T-helper 17 cell (primary cell): Measurements from ENCODE around the gene MRFAP1. TPM values are rescaled to one million over a fixed set of nuclear protein-coding genes. Genes with fewer than 3 reads are reported as not detected.
"Not testable (repeated sequence)": the region's sequence is repeated elsewhere in the genome, so short reads cannot be mapped to it uniquely, and the experiment has no call there.

Source experiments
- ATAC-seq: fragments of 150-1000 bp; cut with Tn5 transposase; 2 replicates; pipeline ENCODE4 v1.10.0; 2021; ENCODE audit warnings: mild to moderate bottlenecking, moderate library complexity
- DNase-seq, 3 donors: peaks; one replicate each; pipeline versions ENCODE4 v3.0.0 to v3.0.0-alpha.2; 2020 to 2021
- H3K9me3 ChIP-seq: one replicate; pipeline ENCODE4 v1.7.0; 2013; ENCODE audit warnings: low read length, mild to moderate bottlenecking; ENCODE audit not compliant: control insufficient read depth, poor library complexity, severe bottlenecking
- H3K27ac Mint-ChIP-seq: one replicate; pipeline ENCODE4 v1.8.0; 2022; ENCODE audit warnings: mild to moderate bottlenecking, moderate library complexity, mixed read lengths
- H3K27me3 Mint-ChIP-seq: one replicate; pipeline ENCODE4 v1.8.0; 2022; ENCODE audit warnings: mixed read lengths
- H3K36me3 Mint-ChIP-seq: one replicate; pipeline ENCODE4 v1.8.0; 2022; ENCODE audit warnings: low read depth, mixed read lengths
- H3K4me1 Mint-ChIP-seq: one replicate; pipeline ENCODE4 v1.8.0; 2022; ENCODE audit warnings: mild to moderate bottlenecking, mixed read lengths
- H3K4me3 Mint-ChIP-seq: one replicate; pipeline ENCODE4 v1.8.0; 2022; ENCODE audit warnings: mild to moderate bottlenecking, moderate library complexity, mixed read lengths
- total RNA-seq, 4 donors: library from RNA in 2 of 4; stranded (reverse) in 2 of 4; gene quantifications; one replicate each; pipeline ENCODE4 v1.2.3 and lab custom pipeline; 2022 to 2026

MRFAP1 gene
- total RNA-seq, 2 donors from 2014 or later, result 158 to 163 TPM

GRCh38 chr4:6672541-6673190 is 32.2 kb downstream of the MRFAP1 start:
- Mint-ChIP-seq H3K27ac (peak overlapping the region; percentile 89), H3K4me1 (peaks cover 41% of the 10 kb centered on the region)
- not testable (repeated sequence) for ATAC-seq, H3K36me3 Mint-ChIP-seq, H3K4me3 Mint-ChIP-seq, H3K27me3 Mint-ChIP-seq, H3K9me3 ChIP-seq, DNase-seq

- peaks cover 42% of the 10 kb centered on the region for H3K4me1 Mint-ChIP-seq
- not testable (repeated sequence) for H3K36me3 Mint-ChIP-seq, H3K27me3 Mint-ChIP-seq, H3K9me3 ChIP-seq, DNase-seq
- H3K27ac Mint-ChIP-seq, result peak overlapping the region; percentile 89
- ATAC-seq, result peak; percentile 11
- peak overlapping the region; percentile 95 for H3K4me3 Mint-ChIP-seq
Observed at GRCh38 chr4:6673191-6673659, 32.7 kb downstream of the MRFAP1 start.

- peak overlapping the region; percentile 89 for H3K27ac Mint-ChIP-seq
Observed at GRCh38 chr4:6673660-6674499, 33.4 kb downstream of the MRFAP1 start.

GRCh38 chr4:6674500-6675149 is 34.1 kb downstream of the MRFAP1 start:
- peak in 2 of 3 donors; percentile 47 to 51 for DNase-seq
- peak; percentile 57 for ATAC-seq
- H3K9me3 ChIP-seq, result no peaks in the 10 kb centered on the region
- no peaks in the 10 kb centered on the region for H3K27me3 Mint-ChIP-seq
- peak overlapping the region; percentile 95 for H3K4me3 Mint-ChIP-seq
- H3K36me3 Mint-ChIP-seq, result peaks cover 9% of the 10 kb centered on the region
- peak overlapping the region; percentile 89 for H3K27ac Mint-ChIP-seq
- peaks cover 42% of the 10 kb centered on the region for H3K4me1 Mint-ChIP-seq

More at GRCh38 chr4:6673660-6674499, 33.4 kb downstream of the MRFAP1 start:
- H3K4me3 Mint-ChIP-seq, result peak overlapping the region; percentile 95
- peak; percentile 92 to 93 (median 92) for DNase-seq
- peak; percentile 87 for ATAC-seq
- peaks cover 42% of the 10 kb centered on the region for H3K4me1 Mint-ChIP-seq
- H3K9me3 ChIP-seq, result no peaks in the 10 kb centered on the region
- peaks cover 9% of the 10 kb centered on the region for H3K36me3 Mint-ChIP-seq
- no peaks in the 10 kb centered on the region for H3K27me3 Mint-ChIP-seq

- peak overlapping the region; percentile 95 for H3K4me3 Mint-ChIP-seq
- H3K4me1 Mint-ChIP-seq, result peaks cover 40% of the 10 kb centered on the region
- peaks cover 9% of the 10 kb centered on the region for H3K36me3 Mint-ChIP-seq
- H3K27ac Mint-ChIP-seq, result peak overlapping the region; percentile 89
- no peaks in the 10 kb centered on the region for H3K9me3 ChIP-seq
- DNase-seq, result no peak
- no peak for ATAC-seq
- H3K27me3 Mint-ChIP-seq, result no peaks in the 10 kb centered on the region
Observed at GRCh38 chr4:6676722-6677558, 36.5 kb downstream of the MRFAP1 start.

GRCh38 chr4:6680372-6681034 is 40.0 kb downstream of the MRFAP1 start:
- ATAC-seq, result no peak
- Mint-ChIP-seq H3K4me3 (no peak overlapping the region), H3K4me1 (peaks cover 27% of the 10 kb centered on the region), H3K27ac (no peak overlapping the region), H3K27me3 (no peaks in the 10 kb centered on the region), H3K36me3 (peaks cover 6% of the 10 kb centered on the region)
- H3K9me3 ChIP-seq, result no peaks in the 10 kb centered on the region
- no peak for DNase-seq

- Mint-ChIP-seq H3K27me3 (no peaks in the 10 kb centered on the region), H3K4me1 (peaks cover 23% of the 10 kb centered on the region), H3K27ac (no peak overlapping the region), H3K36me3 (peaks cover 6% of the 10 kb centered on the region), H3K4me3 (no peak overlapping the region)
- DNase-seq, result no peak
- peak; percentile 28 for ATAC-seq
- H3K9me3 ChIP-seq, result no peaks in the 10 kb centered on the region
Observed at GRCh38 chr4:6681191-6681590, 40.7 kb downstream of the MRFAP1 start.

GRCh38 chr4:6682862-6683590 is 42.5 kb downstream of the MRFAP1 start:
- Mint-ChIP-seq H3K27me3 (no peaks in the 10 kb centered on the region), H3K4me3 (no peak overlapping the region), H3K36me3 (no peaks in the 10 kb centered on the region), H3K4me1 (peaks cover 16% of the 10 kb centered on the region), H3K27ac (no peak overlapping the region)
- DNase-seq, result no peak
- H3K9me3 ChIP-seq, result no peaks in the 10 kb centered on the region
- no peak for ATAC-seq

GRCh38 chr4:6684656-6685055 is 44.2 kb downstream of the MRFAP1 start:
- no peaks in the 10 kb centered on the region for H3K9me3 ChIP-seq
- Mint-ChIP-seq H3K27me3 (no peaks in the 10 kb centered on the region), H3K4me1 (peaks cover 31% of the 10 kb centered on the region), H3K27ac (peak overlapping the region; percentile 51), H3K4me3 (no peak overlapping the region), H3K36me3 (no peaks in the 10 kb centered on the region)
- DNase-seq (no peak), ATAC-seq (no peak)

GRCh38 chr4:6686104-6686787 is 45.8 kb downstream of the MRFAP1 start:
- H3K27ac Mint-ChIP-seq, result peak overlapping the region; percentile 87
- H3K9me3 ChIP-seq, result no peaks in the 10 kb centered on the region
- H3K4me1 Mint-ChIP-seq, result peaks cover 45% of the 10 kb centered on the region
- H3K4me3 Mint-ChIP-seq, result no peak overlapping the region
- ATAC-seq, result no peak
- H3K27me3 Mint-ChIP-seq, result no peaks in the 10 kb centered on the region
- no peak for DNase-seq
- no peaks in the 10 kb centered on the region for H3K36me3 Mint-ChIP-seq
